Panc1 (cell line): ENCODE data around the gene PDE4B. TPM values are rescaled to one million over a fixed set of nuclear protein-coding genes. Genes with fewer than 3 reads are reported as not detected.
"Not testable (repeated sequence)": the region's sequence is repeated elsewhere in the genome, so short reads cannot be mapped to it uniquely, and the experiment has no call there.

Experiments used
- ATAC-seq: fragments of 200-7000 bp; cut with Tn5 transposase; 2 replicates; pipeline ENCODE4 v1.9.1; 2020; ENCODE audit warnings: mild to moderate bottlenecking, moderate library complexity
- BruUV-seq: library from RNA; stranded (reverse); fragments of 400-500 nt; replicated peaks from 2 replicates; lab custom pipeline; 2021; lab: Mats Ljungman, UMichigan
- CTCF ChIA-PET: fragments of 300-600 bp; sonication (Branson Sonifier 250); formaldehyde crosslinking; loops from one replicate; lab custom pipeline; 2022; ENCODE audit warnings: antibody characterized with exemption; lab: Charles Lee
- POLR2A ChIA-PET: fragments of 300-600 bp; sonication (Branson Sonifier 250); formaldehyde crosslinking; loops from one replicate; lab custom pipeline; 2022; ENCODE audit warnings: antibody characterized with exemption; lab: Charles Lee
- DNase-seq: peaks from one replicate; pipeline ENCODE4 v3.0.0-alpha.2; 2010; ENCODE audit warnings: low read depth, low spot score
- H3K27ac ChIP-seq: 2 replicates; pipeline ENCODE4 v1.5.1; 2011; ENCODE audit warnings: mild to moderate bottlenecking, low read length, inconsistent platforms
- H3K27me3 ChIP-seq: fragments of 200-500 bp; sonication (Bioruptor generic); 2 replicates; pipeline ENCODE4 v1.6.0; 2014; ENCODE audit warnings: low read length, inconsistent platforms; ENCODE audit not compliant: control insufficient read depth, insufficient read depth
- H3K36me3 ChIP-seq: fragments of 200-500 bp; sonication (Bioruptor generic); 2 replicates; pipeline ENCODE4 v1.5.1; 2014; ENCODE audit warnings: inconsistent platforms, mild to moderate bottlenecking, low read length, moderate library complexity; ENCODE audit not compliant: control insufficient read depth, insufficient read depth
- H3K4me1 ChIP-seq: 2 replicates; pipeline ENCODE4 v1.5.1; 2011; ENCODE audit warnings: inconsistent platforms, mild to moderate bottlenecking, low read length, moderate library complexity; ENCODE audit not compliant: control insufficient read depth, insufficient read depth
- H3K4me3 ChIP-seq, 2 experiments: 2 replicates each; pipeline ENCODE4 v1.5.1; 2011 to 2012; ENCODE audit warnings: low read depth in 2 of 2, low read length in 2 of 2, mild to moderate bottlenecking in 2 of 2, inconsistent platforms in 1 of 2, moderate library complexity in 1 of 2
- H3K9me3 ChIP-seq: fragments of 200-500 bp; sonication (Bioruptor generic); 2 replicates; pipeline ENCODE4 v1.5.1; 2014; ENCODE audit warnings: low read depth, mild to moderate bottlenecking, inconsistent platforms, low read length, moderate library complexity; ENCODE audit not compliant: control insufficient read depth, insufficient read depth
- CTCF ChIP-seq: fragments of 450-650 bp; IDR thresholded peaks from 2 replicates; pipeline ENCODE4 v1.5.1; 2017; ENCODE audit warnings: mild to moderate bottlenecking
- POLR2AphosphoS5 ChIP-seq: IDR thresholded peaks from 2 replicates; pipeline ENCODE4 v1.6.1; 2012; ENCODE audit warnings: mild to moderate bottlenecking, low read depth, low read length, moderate library complexity
- REST ChIP-seq, 2 experiments: IDR thresholded peaks; 2 replicates each; pipeline ENCODE4 v1.6.1; 2011 to 2012; ENCODE audit warnings: low read depth in 2 of 2, control low read depth in 1 of 2, low read length in 1 of 2, mild to moderate bottlenecking in 1 of 2, moderate library complexity in 1 of 2; ENCODE audit not compliant: insufficient read depth in 1 of 2
- SIN3A ChIP-seq: IDR thresholded peaks from 2 replicates; pipeline ENCODE4 v1.6.1; 2012; ENCODE audit warnings: low read depth, mild to moderate bottlenecking, low read length, moderate library complexity, borderline replicate concordance; ENCODE audit not compliant: insufficient read depth
- TCF7L2 ChIP-seq: IDR thresholded peaks from 2 replicates; pipeline ENCODE4 v1.6.1; 2011; ENCODE audit warnings: mild to moderate bottlenecking, low read depth, low read length, inconsistent platforms
- in situ Hi-C: cut with HindIII; loops from 2 replicates; pipeline ENCODE4 v1.10.0; 2016; ENCODE audit warnings: low sequenced_read_pairs, low pct_unique_long_range_greater_than_20kb
- intact Hi-C: fragments of 100-400 bp; cut with micrococcal nuclease; formaldehyde crosslinking; loops from one replicate; pipeline ENCODE4 v1.10.0; 2022; ENCODE audit not compliant: unreplicated experiment
- total RNA-seq: library from RNA; stranded (reverse); gene quantifications from one replicate; pipeline ENCODE4 v1.2.1, GENCODE V29; 2021; ENCODE audit not compliant: unreplicated experiment

Gene PDE4B
- total RNA-seq, 1 experiment from 2014 or later: 0.26 TPM

GRCh38 chr1:66322462-66322861 lies 529.8 kb downstream of the PDE4B start:
- POLR2A ChIA-PET, H3K27ac ChIP-seq, DNase-seq, CTCF ChIA-PET, H3K27me3 ChIP-seq, H3K4me3 ChIP-seq, H3K36me3 ChIP-seq, intact Hi-C loops, in situ Hi-C loops, H3K9me3 ChIP-seq, ATAC-seq, H3K4me1 ChIP-seq, BruUV-seq: not testable (repeated sequence)

- no TSS peak for BruUV-seq
- H3K9me3 ChIP-seq: no peaks in the 10 kb centered on the region
- no peak overlapping the region for H3K27ac ChIP-seq
- POLR2A ChIA-PET: no interaction called here
- CTCF ChIA-PET: no interaction called here
- no peaks in the 10 kb centered on the region for H3K4me1 ChIP-seq
- no peak for DNase-seq
- TF ChIP-seq TCF7L2 (no peak), SIN3A (no peak), CTCF (no peak), REST (IDR thresholded peaks at IDR 0.05; ENCODE audit: insufficient read depth in 1 of 2, low read depth in 2 of 2, low read length in 1 of 2) (no peak), POLR2AphosphoS5 (no peak)
- H3K4me3 ChIP-seq: no peak overlapping the region
- H3K36me3 ChIP-seq: no peaks in the 10 kb centered on the region
- in situ Hi-C loops (no loop called here), intact Hi-C loops (no loop called here)
- no peak for ATAC-seq
- no peaks in the 10 kb centered on the region for H3K27me3 ChIP-seq
These were observed 531.4 kb downstream of the PDE4B start for GRCh38 chr1:66323958-66324625.

- ChIA-PET POLR2A (no interaction called here), CTCF (interaction anchor here (0.6 kb wide), 1 partner anchor 17 kb away, joined by 5 read pairs; no protein-coding TSS in a partner anchor)
- TF ChIP-seq SIN3A: no peak
- Histone ChIP-seq H3K4me3 (no peak overlapping the region), H3K36me3 (no peaks in the 10 kb centered on the region), H3K4me1 (no peaks in the 10 kb centered on the region), H3K27ac (no peak overlapping the region), H3K27me3 (peaks cover 4% of the 10 kb centered on the region; the same call in 1 of the 2 replicates), H3K9me3 (no peaks in the 10 kb centered on the region)
- no TSS peak for BruUV-seq
- DNase-seq: no peak
- in situ Hi-C loops: no loop called here
- intact Hi-C loops: no loop called here
- ATAC-seq: no peak
These were observed 533.1 kb downstream of the PDE4B start for GRCh38 chr1:66325594-66326380.
